Fibroblast of upper back skin (primary cell): ENCODE measurements around the gene SIL1.
A peak's percentile ranks its signal among the peaks of the same experiment; 100 is the strongest.
"Not testable (repeated sequence)": the region's sequence is repeated elsewhere in the genome, so short reads cannot be mapped to it uniquely, and the experiment has no call there.

Experiments used
- DNase-seq: peaks from one replicate; pipeline ENCODE4 v3.0.0-alpha.2; 2013

Gene SIL1

GRCh38 chr5:139100825-139101224, 97.3 kb downstream of the SIL1 start:
- peak; percentile 46 for DNase-seq

GRCh38 chr5:139094154-139095131, 103.7 kb downstream of the SIL1 start:
- no peak for DNase-seq

- DNase-seq, result no peak
Observed at GRCh38 chr5:139092741-139093343, 105.3 kb downstream of the SIL1 start.

GRCh38 chr5:139091439-139092156, 106.6 kb downstream of the SIL1 start:
- no peak for DNase-seq

GRCh38 chr5:139090581-139090980, 107.6 kb downstream of the SIL1 start:
- no peak for DNase-seq

GRCh38 chr5:139088024-139088423, 110.1 kb downstream of the SIL1 start:
- no peak for DNase-seq

GRCh38 chr5:139082813-139083498, 115.2 kb downstream of the SIL1 start:
- no peak for DNase-seq

GRCh38 chr5:139079991-139080610, 118.1 kb downstream of the SIL1 start:
- no peak for DNase-seq

GRCh38 chr5:139079225-139079990, 118.8 kb downstream of the SIL1 start:
- DNase-seq, result no peak

- no peak for DNase-seq
Observed at GRCh38 chr5:139078345-139078744, 119.8 kb downstream of the SIL1 start.

GRCh38 chr5:139077899-139078298, 120.3 kb downstream of the SIL1 start:
- DNase-seq, result no peak

GRCh38 chr5:139076111-139076510, 122.1 kb downstream of the SIL1 start:
- DNase-seq, result no peak

- no peak for DNase-seq
Observed at GRCh38 chr5:139075066-139076050, 122.8 kb downstream of the SIL1 start.

- not testable (repeated sequence) for DNase-seq
Observed at GRCh38 chr5:139073956-139074355, 124.2 kb downstream of the SIL1 start.

- DNase-seq, result no peak
Observed at GRCh38 chr5:139068494-139069151, 129.5 kb downstream of the SIL1 start.

GRCh38 chr5:139068060-139068459, 130.1 kb downstream of the SIL1 start:
- DNase-seq, result no peak

GRCh38 chr5:139065306-139065705, 132.9 kb downstream of the SIL1 start:
- DNase-seq, result no peak

GRCh38 chr5:139064613-139065012, 133.6 kb downstream of the SIL1 start:
- DNase-seq, result no peak

- DNase-seq, result no peak
Observed at GRCh38 chr5:139063664-139064054, 134.5 kb downstream of the SIL1 start.
